GM23248 (cell line): Measurements from ENCODE around the gene LPP.

ENCODE experiments used
- EZH2 ChIP-seq: fragments of 200-600 bp; sonication (generic); IDR thresholded peaks from 2 replicates; pipeline ENCODE4 v1.6.1; 2018; ENCODE audit warnings: antibody characterized with exemption, mild to moderate bottlenecking; ENCODE audit not compliant: insufficient read depth, poor library complexity, severe bottlenecking
- EZH2phosphoT487 ChIP-seq: fragments of 200-600 bp; sonication (generic); IDR thresholded peaks from 2 replicates; pipeline ENCODE4 v1.6.1; 2018; ENCODE audit warnings: antibody characterized with exemption, moderate library complexity, mild to moderate bottlenecking, low read depth; ENCODE audit not compliant: insufficient read depth

DNA sequence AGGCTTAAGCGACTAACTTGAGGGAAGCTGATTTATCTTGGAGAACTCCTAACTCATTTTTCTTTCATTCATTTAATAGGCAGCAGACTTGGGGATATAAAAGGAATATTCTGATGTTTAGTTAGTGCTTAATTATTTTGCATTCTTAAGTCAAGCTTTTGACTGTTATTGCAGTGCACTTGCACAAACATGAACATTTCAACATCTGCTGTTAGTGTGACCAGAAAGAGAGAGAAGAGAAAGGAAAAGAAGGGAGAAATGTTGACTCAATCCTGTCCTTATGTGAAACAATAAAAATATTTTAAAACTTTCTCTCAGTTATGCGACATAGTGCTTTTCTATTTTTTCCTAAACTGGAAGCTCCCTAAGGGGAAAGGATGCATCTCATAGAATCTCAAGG, 507.8 kb downstream of the LPP start:
- no peak for TF ChIP-seq EZH2
- TF ChIP-seq EZH2phosphoT487: no peak
